Loucy (cell line): ENCODE data around the gene CORO2B.

Experiments
- H2AFZ ChIP-seq: fragments of 200-600 bp; sonication (generic); 2 replicates; pipeline ENCODE4 v1.6.0; 2016; ENCODE audit warnings: antibody characterized with exemption, mild to moderate bottlenecking, low read length, moderate library complexity
- H3F3A ChIP-seq: fragments of 200-600 bp; 2 replicates; pipeline ENCODE4 v1.6.0; 2016; ENCODE audit warnings: antibody characterized with exemption, low read depth, mild to moderate bottlenecking
- H3K27me3 ChIP-seq: fragments of 200-600 bp; sonication (generic); 2 replicates; pipeline ENCODE4 v1.6.1; 2014; ENCODE audit warnings: low read length, mild to moderate bottlenecking; ENCODE audit not compliant: insufficient read depth, poor library complexity, severe bottlenecking
- H3K36me3 ChIP-seq: fragments of 200-600 bp; sonication (generic); 2 replicates; pipeline ENCODE4 v1.6.1; 2016; ENCODE audit warnings: low read length; ENCODE audit not compliant: insufficient read depth
- H3K4me1 ChIP-seq: fragments of 200-600 bp; sonication (generic); 2 replicates; pipeline ENCODE4 v1.5.1; 2014; ENCODE audit warnings: low read length, mild to moderate bottlenecking; ENCODE audit not compliant: insufficient read depth, poor library complexity, severe bottlenecking
- H3K4me2 ChIP-seq: fragments of 200-600 bp; sonication (generic); 2 replicates; pipeline ENCODE4 v1.6.0; 2014; ENCODE audit warnings: antibody characterized with exemption, low read length, low read depth, mild to moderate bottlenecking; ENCODE audit not compliant: poor library complexity, severe bottlenecking
- H3K4me3 ChIP-seq: fragments of 200-600 bp; sonication (generic); 2 replicates; pipeline ENCODE4 v1.5.1; 2014; ENCODE audit warnings: low read length, mild to moderate bottlenecking, mixed read lengths; ENCODE audit not compliant: poor library complexity, severe bottlenecking
- H3K79me2 ChIP-seq: fragments of 200-600 bp; sonication (generic); 2 replicates; pipeline ENCODE4 v1.6.1; 2014; ENCODE audit warnings: low read length; ENCODE audit not compliant: insufficient read depth
- H3K9ac ChIP-seq: fragments of 200-600 bp; sonication (generic); 2 replicates; pipeline ENCODE4 v1.6.0; 2014; ENCODE audit warnings: mild to moderate bottlenecking, low read depth, low read length, moderate library complexity; ENCODE audit not compliant: poor library complexity, severe bottlenecking
- H3K9me2 ChIP-seq: fragments of 200-600 bp; sonication (generic); replicated peaks from 2 replicates; pipeline ENCODE4 v1.6.1; 2016; ENCODE audit warnings: low read depth, low read length, mixed read lengths
- H3K9me3 ChIP-seq: fragments of 200-600 bp; sonication (generic); 2 replicates; pipeline ENCODE4 v1.6.1; 2014; ENCODE audit warnings: mild to moderate bottlenecking, antibody characterized with exemption, low read length, low read depth; ENCODE audit not compliant: insufficient read depth
- H4K20me1 ChIP-seq: fragments of 200-600 bp; sonication (generic); 2 replicates; pipeline ENCODE4 v1.6.0; 2014; ENCODE audit warnings: antibody characterized with exemption, low read length, mild to moderate bottlenecking; ENCODE audit not compliant: insufficient read depth, poor library complexity, severe bottlenecking
- CTCF ChIP-seq: fragments of 200-600 bp; sonication (generic); conservative IDR thresholded peaks from 2 replicates; pipeline ENCODE4 v1.5.1; 2014; ENCODE audit warnings: mild to moderate bottlenecking, antibody characterized with exemption, low read length
- EZH2phosphoT487 ChIP-seq: fragments of 200-600 bp; IDR thresholded peaks from 2 replicates; pipeline ENCODE4 v1.6.1; 2018; ENCODE audit warnings: antibody characterized with exemption, mild to moderate bottlenecking, moderate library complexity, borderline replicate concordance

Gene CORO2B

GRCh38 chr15:68542771-68543164 is 36.0 kb upstream of the CORO2B start:
- no peak overlapping the region for H3K4me2 ChIP-seq

GRCh38 chr15:68543165-68544008 is 35.4 kb upstream of the CORO2B start:
- H2AFZ ChIP-seq, result no peak overlapping the region
- no peak for TF ChIP-seq EZH2phosphoT487

More at GRCh38 chr15:68542771-68543164, 36.0 kb upstream of the CORO2B start:
- H3K9me2 ChIP-seq, result no peaks in the 10 kb centered on the region
- H3K79me2 ChIP-seq, result no peaks in the 10 kb centered on the region
- no peak overlapping the region for H3K4me3 ChIP-seq
- H3K27me3 ChIP-seq, result no peaks in the 10 kb centered on the region
- H2AFZ ChIP-seq, result no peak overlapping the region
- no peaks in the 10 kb centered on the region for H3K4me1 ChIP-seq
- TF ChIP-seq CTCF, result no peak
- H3F3A ChIP-seq, result no peaks in the 10 kb centered on the region
- H3K36me3 ChIP-seq, result no peaks in the 10 kb centered on the region
- no peak overlapping the region for H3K9ac ChIP-seq
- no peaks in the 10 kb centered on the region for H3K9me3 ChIP-seq
- H4K20me1 ChIP-seq, result no peaks in the 10 kb centered on the region

GRCh38 chr15:68546318-68546717 is 32.5 kb upstream of the CORO2B start:
- no peaks in the 10 kb centered on the region for H3F3A ChIP-seq
- no peaks in the 10 kb centered on the region for H3K9me2 ChIP-seq
- H3K4me3 ChIP-seq, result no peak overlapping the region

More at GRCh38 chr15:68543165-68544008, 35.4 kb upstream of the CORO2B start:
- Histone ChIP-seq H3F3A (no peaks in the 10 kb centered on the region), H3K9me2 (no peaks in the 10 kb centered on the region), H3K4me3 (no peak overlapping the region), H4K20me1 (no peaks in the 10 kb centered on the region), H3K36me3 (no peaks in the 10 kb centered on the region), H3K9ac (no peak overlapping the region), H3K79me2 (no peaks in the 10 kb centered on the region), H3K4me1 (no peaks in the 10 kb centered on the region), H3K27me3 (no peaks in the 10 kb centered on the region), H3K9me3 (no peaks in the 10 kb centered on the region), H3K4me2 (no peak overlapping the region)

More at GRCh38 chr15:68546318-68546717, 32.5 kb upstream of the CORO2B start:
- TF ChIP-seq CTCF (no peak), EZH2phosphoT487 (no peak)
- Histone ChIP-seq H3K4me1 (no peaks in the 10 kb centered on the region), H3K9ac (no peak overlapping the region), H3K4me2 (no peak overlapping the region), H3K79me2 (no peaks in the 10 kb centered on the region), H2AFZ (no peak overlapping the region), H3K9me3 (no peaks in the 10 kb centered on the region), H3K27me3 (no peaks in the 10 kb centered on the region), H4K20me1 (no peaks in the 10 kb centered on the region), H3K36me3 (no peaks in the 10 kb centered on the region)
